ENCODE results near the gene USP44.
A peak's percentile ranks its signal among the peaks of the same experiment; 100 is the strongest.
"Not testable (repeated sequence)": the region's sequence is repeated elsewhere in the genome, so short reads cannot be mapped to it uniquely, and the experiment has no call there.

Gene USP44

DNA sequence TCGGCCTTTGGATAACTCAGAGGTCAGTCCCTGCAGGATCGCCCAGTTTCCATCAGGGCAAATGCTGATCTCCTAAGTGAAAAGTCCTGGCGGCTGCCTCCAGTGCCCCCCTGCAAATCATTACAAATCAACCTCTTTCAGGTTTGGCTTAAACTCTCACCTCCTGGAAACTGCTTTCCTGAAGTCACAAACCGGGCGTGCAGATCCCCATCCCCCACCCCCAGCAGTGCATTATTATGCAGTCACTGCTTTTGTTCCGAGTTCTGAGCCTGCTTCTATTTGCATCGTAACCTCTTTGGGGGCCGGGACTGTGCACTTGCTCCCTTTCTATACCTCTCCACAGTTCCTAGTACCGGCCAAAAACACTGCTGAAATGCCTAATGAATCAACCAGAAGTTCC is at the start of gene USP44:
Gene USP44 (minus strand): TSS at position 172 of the 400 bp plus-strand sequence. CDS start 17,220 bp downstream, outside the sequence.
- no peak for DNase-seq (ENCODE audit: low read depth)

DNA sequence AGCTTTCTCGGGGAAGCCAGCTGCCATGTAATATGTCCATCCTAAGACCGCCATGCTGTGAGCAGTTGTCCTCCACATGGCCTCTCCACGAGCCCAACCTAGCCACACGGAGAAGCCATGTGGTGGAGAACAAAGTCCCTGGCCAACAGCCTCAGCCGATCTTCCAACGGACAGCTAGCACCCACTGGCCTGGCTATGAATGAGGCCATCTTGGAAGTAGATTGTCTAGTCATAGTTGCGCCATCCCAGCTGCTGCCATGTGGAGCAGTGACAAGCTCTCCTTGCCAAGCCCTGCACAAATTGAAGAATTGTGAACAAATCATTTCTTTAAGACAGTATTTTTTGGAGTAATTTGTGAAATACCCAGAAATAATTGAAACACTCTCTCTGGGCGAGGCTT is 49.3 kb upstream of the USP44 start:
- no peak for DNase-seq (ENCODE audit: low read depth)

DNA sequence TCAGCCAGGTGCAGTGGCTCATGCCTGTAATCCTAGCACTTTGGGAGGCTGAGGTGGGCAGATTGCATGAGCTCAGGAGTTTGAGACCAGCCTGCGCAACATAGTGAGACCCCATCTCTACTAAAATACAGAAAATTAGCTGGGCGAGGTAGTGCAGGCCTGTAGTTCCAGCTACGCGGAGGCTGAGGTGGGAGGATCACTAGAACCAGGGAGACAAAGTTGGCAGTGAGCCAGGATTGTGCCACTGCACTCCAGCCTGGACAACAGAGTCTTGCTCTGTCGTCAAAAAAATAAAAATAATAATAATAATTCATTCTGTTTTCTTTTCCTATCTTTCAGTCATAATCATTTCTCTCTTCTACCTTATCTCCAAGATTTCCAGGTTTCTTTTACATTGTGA is 48.6 kb upstream of the USP44 start:
- no peak for DNase-seq (ENCODE audit: low read depth)

DNA sequence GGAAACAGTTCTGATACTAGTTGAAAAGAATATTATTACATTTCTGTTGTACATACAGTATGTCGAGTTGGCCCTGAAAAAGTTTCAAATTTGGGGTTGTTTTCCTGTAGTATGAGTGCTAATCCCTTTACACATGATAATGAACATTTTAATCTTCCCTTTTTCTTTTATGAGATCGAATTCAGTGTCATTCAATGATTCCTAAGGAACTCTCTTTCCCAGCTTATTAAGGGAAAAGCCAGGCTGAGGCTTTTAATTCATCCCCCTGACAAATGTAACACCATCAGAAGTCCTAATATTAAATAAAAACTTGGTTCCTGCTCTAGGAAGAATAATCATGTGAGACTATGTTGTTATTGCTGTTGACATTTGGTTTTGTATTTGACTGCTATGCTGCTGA is 42.9 kb upstream of the USP44 start:
- DNase-seq (ENCODE audit: low read depth), result no peak

DNA sequence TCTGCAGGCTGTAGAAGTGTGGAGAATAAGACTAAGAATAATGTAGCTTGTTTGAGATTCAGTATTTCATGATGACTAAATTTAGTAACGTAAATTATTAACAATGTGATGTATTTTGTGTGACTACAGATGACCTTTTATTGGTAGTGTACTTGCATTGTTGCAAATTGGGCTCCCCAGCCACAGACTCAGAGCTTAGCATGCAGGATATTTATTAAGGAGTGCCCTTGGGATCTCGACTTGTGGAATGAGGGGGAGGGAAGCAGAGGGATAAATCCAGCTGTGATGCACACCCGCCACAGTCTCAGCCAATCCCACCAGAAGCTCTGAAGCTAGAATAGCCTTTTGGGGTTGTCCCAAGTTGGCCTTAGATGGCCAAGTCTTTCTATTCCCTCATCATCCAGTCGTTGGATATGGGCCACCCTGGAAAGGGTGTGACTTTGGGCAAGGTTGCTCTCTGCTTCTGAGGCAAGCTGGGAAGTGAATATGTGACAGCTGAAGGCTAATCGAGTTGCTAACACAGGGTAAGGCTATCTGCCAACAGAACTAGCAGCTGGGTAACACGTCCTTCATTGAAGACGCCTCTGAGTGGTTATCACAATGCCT is 42.1 kb upstream of the USP44 start:
- DNase-seq (ENCODE audit: low read depth), result peak; percentile 14

DNA sequence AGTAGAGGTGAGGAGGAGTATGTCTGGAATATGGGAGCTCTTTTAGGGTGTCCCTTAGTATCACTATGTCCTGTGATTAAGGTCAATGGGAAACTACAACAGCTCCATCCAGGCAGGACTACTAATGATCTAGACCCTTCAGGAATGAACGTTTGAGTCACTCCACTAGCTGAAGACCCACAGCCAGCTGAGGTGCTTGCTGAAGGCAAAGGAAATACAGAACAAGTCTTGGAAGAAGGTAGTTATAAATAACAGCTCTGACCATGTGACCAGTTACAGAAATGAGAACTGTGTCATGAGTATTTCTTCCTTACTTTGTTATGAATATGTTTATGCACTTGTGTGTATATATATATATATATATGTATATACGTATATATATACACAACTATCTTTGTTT is 40.5 kb upstream of the USP44 start:
- no peak for DNase-seq (ENCODE audit: low read depth)

DNA sequence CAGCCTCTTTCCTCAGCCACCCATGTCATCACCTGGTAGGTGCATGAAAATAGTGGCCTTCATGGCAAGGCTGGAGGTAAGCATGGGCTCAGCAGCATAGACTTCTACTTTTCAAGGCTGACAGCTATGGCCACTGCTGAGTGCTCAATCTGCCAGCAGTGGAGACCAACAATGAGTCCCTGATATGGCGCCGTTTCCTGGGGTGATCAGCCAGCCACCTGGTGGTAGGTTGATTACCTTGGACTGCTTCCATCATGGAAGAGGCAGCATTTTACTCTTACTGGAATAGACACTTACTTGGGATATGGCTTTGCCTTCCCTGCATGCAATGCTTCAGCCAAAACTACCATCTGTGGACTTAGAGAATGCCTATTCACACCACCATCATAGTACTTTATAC is 39.5 kb upstream of the USP44 start:
- DNase-seq (ENCODE audit: low read depth), result no peak

DNA sequence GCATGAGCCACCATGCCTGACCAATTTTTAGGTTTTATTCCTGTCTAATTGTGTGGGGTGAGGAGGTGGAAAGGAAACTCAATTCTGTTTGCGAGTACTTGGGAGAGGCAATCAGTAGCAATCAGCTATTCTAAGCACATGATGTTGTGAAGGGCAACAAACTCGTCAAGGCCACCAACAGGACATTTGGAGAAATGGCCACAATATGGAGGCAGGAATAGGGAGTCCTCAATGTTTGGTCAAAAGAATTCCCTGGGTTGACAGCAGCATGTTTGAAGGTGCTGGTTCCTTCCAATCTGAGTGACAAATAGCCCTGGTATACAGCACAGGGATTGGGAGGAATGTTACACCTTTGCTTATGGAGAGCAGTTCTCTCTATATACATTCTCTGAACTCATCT is 32.7 kb upstream of the USP44 start:
- DNase-seq (ENCODE audit: low read depth), result no peak

DNA sequence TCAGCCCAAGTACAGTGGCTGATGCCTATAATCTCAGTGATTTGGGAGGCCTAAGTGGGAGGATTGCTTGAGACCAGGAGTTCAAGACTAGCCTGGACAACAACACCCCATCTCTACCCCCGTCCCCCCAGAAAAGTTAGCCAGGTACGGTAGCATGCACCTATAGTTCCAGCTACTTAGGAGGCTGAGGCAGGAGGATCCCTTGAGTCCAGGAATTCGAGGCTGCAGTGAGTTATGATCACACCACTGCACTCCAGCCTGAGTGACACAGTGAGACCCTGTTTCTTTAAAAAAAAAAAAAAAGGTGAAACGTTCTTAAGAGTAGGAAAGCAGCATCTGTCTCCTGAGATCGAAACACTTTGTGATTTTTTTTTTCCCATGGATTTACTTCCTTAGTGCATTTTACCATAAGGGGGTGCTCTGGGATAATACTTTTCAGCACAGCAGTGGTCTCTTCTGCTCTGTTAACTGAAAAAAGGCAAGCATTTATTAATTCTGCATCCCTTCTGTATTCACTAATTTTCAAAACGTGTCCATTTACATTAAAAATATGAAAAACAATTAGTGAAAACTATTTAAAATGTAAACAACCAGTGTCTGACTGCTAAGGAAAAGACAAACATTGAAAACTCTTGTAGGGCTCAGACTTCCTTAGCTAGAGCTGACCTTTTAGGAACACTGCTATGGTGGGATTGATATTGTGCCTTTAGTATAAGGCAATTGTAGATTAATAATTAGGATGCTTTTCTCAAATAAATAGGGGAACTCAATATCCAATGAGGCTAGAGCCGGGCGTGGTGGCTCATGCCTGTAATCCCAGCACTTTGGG is 31.2 kb upstream of the USP44 start:
- DNase-seq (ENCODE audit: low read depth), result peak; percentile 42

DNA sequence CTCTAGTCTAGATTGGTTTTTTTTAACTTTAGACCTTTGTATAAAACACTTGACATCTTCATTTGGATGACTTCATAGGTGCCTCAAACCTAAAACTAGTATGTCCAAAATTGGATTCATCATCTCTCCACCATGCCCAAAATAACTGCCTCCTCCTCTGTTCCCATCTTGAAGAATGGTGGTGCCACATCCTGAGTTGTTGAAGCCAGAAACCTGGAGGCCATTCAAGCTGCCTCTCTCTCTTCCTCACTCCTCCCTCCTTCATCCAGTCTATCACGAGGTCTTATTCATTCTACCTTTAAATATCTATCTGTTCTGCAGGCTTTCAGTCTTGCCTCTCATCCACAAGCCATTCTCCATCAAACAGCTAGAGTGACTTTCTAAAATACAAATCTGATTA is 26.5 kb upstream of the USP44 start:
- no peak for DNase-seq (ENCODE audit: low read depth)

DNA sequence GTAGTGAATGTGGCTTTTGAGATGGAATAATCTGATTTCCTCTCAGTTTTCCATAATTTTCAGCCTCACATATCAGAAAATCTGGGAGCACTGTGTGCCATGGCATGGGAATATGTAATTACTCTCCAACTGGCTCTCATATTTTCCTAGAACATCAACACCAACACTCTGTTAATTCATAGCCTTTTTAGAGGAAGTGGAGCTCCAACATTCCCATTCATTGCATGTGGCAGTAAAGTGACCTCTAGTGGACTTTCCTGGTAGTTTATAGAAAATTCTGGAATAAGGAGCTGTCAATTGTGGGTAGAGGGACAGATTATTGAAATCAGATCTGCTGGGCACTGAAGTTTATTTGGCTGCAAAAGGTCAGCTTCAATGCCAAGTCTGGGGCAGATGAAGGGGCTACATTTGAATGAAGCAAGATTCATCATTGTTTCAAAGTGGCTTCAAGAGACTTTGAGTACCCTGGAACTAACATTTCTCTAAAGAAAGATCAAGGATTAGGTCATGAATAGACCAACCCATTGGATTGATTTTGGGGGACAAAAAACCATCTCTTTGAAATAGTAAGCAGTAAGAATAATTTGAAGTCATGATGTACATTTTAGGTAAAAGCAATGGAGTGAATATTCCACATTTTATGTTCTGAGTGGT is 23.6 kb upstream of the USP44 start:
- peak; percentile 32 for DNase-seq (ENCODE audit: low read depth)

DNA sequence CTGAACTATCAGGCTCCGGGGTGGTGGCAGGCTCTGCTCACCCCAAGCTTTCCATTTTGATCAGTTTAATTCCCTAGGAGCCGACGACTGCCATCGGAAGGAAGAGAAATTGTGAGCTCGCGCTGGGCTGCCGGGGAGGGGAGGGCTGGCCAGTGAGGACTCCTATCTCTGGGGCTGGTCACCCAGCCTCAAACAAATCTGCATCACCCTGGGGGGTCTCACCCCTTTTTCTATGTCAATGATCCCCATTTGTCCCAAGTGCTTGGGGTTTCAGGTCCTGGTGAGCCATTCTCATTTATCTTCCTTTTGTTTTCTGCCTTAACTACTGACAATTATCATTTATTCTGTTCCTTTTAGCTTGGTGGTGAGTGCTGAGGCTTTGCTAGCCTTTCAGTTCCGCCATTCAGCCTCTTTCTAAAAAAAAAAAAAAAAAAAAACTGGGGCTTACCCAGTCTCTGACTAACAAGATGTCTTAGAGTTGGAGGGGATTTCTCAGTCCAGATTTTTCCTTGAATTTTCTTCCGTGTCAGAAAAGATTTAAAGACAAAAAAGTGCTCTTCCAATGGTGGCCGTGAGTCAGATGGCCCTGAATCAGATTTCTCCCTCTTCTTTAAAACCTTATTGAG is 22.8 kb upstream of the USP44 start:
- no peak for DNase-seq (ENCODE audit: low read depth)

DNA sequence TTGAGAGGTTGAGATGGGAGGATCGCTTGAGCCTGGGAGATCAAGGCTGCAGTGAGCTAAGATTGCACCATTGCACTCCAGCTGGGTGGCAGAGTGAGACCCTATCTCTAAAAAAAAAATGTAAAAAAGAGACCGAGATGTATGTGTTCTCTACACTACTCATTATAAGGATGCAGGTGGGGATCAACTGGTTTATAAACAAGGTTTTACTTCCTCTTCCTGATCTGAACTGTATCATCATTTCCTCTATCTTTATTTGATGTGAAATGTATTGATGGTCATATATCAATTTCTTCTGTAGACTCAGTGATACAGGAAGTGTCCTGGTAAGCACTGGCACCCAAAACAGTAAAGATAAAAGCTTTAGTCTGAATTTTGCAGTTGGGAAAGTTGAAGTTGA is 20.1 kb upstream of the USP44 start:
- no peak for DNase-seq (ENCODE audit: low read depth)

DNA sequence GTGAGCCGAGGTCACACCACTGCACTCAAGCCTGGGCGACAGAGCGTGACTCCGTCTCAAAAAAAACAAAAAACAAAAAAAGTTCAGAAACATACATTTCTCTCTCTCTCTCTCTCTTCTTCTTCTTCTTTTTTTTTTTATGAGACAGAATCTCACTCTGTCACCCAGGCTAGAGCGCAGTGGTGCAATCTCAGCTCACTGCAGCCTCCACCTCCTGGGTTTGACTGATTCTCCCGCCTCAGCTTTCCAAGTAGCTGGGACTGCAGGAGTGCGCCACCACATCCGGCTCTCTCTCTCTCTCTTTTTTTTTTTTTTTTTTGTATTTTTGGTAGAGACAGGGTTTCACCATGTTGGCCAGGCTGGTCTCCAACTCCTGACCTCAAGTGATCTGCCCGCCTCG is 16.8 kb upstream of the USP44 start:
- not testable (repeated sequence) for DNase-seq (ENCODE audit: low read depth)

DNA sequence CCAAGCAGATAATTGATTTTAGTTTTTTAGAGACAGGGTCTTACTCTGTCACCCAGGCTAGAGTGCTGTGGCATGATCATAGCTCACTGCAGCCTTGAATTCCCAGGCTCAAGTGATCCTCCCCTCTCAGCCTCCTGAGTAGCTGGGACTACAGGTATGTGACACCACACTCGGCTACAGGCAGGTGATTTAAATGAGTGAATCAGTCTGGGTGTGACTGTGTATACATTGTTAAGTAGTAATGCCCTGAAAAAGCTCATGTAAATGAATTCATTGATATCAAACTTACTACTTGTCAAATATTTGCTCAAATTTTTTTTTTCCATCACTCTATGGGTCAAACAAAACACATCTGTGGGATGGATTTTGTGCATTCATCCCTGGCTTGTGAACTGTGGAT is 6.3 kb upstream of the USP44 start:
- DNase-seq (ENCODE audit: low read depth), result no peak

DNA sequence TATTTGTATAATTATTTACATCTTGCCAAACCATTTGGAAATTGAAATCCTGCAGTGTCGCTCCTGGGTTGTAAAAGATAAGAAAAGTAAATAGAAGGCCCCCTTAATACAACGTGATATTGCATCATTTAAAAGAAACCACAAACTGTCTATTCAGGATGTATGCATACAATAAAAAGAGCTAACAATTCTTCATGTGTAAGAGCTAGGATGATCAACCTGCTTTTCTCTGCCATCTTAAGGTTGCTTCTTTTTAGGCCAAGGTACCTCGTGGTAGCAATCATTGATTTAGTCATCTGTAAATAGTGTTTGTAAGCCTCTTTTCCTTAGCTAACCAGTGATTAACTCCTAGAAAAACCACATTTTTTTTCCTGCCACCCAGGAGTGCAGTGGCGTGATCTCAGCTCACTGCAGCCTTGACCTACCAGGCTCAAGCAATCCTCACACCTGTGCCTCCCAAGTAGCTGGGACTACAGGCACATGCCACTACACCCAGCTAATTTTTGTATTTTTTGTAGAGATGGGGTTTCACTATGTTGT is 3.3 kb upstream of the USP44 start:
- DNase-seq (ENCODE audit: low read depth), result no peak

DNA sequence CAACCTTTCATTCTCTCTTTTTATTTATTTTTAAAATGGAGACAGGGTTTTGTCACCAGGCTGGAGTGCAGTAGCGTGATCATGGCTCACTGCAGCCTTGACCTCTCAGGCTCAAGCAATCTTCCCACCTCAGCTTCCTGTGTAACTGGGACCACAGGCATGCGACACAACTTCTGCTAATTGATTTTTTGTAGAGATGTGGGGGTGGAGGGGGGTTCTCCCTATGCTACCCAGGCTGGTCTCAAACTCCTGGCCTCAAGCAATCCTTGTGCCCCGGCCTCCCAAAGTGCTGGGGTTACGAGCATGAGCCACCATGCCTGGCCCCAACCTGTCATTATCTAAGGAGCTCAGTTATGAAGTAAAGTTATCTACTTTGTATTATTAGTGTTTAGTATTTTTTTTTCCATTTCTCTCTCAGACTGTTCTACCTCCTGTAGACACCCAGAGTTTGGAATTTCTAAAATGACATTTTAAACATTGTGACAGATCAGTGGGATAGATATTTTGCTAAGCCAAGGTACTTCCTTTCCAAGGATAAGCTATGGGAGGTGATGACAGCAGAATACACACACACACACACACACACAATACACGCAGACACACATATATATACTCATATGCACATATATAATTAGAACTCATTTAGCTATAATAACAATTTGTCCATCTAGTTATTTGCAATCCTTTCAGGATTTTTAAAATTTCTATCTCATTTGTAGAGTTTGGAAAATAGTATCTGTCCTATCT is 2.1 kb upstream of the USP44 start:
- no peak for DNase-seq (ENCODE audit: low read depth)

DNA sequence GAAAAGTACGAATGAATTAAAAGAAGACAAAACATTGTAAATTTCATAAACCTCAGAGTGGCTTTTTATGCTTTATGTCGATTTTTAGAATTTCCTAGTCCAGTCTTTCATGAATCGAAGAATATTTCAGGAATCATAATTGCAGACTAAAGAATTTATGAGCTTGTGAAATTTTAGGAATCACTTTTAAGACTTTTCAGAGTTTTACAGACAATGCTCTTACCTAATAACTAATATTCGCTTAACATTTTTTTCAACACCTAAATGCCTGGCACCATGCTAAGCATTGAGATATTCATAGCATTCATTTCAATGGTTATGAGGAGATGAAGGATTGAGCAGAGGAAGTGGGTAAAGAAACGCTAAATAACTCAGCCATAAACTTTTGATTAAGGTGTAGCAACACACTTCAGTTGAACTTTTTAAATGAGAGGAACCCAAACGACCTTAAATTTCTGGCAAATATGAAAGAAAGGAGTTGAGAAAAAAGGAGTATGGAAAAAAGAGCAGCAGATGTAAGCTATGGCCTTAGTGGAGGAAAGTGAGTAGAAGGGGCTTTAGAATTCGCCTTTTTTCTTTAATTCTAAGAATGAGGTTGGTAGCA is 739 bp upstream of the USP44 start:
- no peak for DNase-seq (ENCODE audit: low read depth)

DNA sequence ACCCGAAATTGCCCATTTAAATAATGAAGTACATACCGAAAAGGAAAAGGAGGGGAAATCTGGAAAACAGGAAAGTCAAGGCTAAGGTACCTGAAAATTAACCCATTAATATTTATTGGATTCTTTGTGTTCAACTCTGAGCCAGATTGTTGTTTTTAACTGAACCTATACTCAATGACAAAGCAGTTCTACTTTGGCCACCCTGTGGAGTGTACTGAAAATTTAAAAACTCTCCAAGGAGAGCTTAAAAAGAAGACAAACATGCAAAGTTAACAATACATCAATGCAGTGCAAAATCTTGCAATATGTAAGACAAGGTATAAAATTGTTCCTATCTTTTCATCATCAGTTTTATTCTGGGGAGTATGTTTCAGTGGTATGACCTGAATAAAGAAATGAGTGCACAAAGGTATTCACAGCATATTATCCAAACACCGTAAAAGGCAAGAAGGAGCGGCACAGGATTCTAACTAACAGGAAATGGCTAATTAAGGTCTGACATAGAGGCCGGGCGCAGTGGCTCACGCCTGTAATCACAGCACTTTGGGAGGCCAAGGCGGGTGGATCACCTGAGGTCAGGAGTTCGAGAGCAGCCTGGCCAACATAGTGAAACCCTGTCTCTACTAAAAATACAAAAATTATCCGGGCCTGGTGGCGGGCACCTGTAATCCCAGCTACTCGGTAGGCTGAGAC is 1.7 kb downstream of the USP44 start:
- no peak for DNase-seq (ENCODE audit: low read depth)

DNA sequence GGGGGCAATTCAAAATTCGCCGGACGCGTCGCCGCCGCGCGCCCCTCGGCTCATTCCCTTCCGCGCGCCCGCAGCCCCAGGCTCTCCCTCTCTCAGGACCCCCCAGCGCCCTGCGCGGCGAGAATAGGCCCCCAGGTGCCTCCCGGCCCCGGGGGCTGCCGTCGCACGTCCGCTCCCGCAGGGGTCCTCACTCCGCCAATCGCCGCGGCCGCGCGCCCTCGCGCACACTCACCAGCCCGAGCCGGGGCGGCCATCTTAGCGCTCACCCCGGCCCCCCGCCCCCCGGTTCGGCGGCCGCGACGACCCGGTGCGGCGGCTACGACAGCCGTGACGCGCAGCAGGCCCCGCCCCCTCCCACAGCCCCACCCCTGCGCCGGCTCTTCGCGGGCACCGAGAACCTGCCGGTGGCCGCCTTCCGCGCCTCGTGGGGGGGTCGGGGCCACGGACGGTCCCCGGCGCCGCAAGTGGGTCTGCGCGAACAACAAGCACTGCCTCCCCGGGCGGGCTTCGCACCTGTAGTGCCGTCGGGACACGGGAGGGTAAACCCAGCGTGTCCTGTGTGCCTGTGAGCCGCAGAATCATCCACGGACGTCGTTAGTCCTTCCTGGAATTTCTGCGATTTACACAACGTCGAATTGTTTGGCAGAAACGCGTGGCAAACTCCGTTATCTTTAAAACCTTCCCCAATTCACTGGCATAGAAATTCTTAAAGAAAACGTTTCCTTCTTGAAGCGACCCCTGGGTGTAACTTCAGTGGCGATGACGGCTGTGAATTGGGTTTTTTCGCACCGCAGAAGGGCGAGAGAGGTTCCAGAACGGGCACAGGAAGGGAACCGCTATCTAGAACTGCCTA is 2.5 kb downstream of the USP44 start:
- no peak for DNase-seq (ENCODE audit: low read depth)

All from stromal cell of bone marrow (primary cell).